Inferior parietal cortex (tissue), 1 donor: Measurements from ENCODE around the gene VCL.
A peak's percentile ranks its signal among the peaks of the same experiment; 100 is the strongest.
"Not testable (repeated sequence)": the region's sequence is repeated elsewhere in the genome, so short reads cannot be mapped to it uniquely, and the experiment has no call there.

ENCODE experiments used
- DNase-seq: peaks from one replicate; pipeline ENCODE4 v3.0.0-alpha.2; 2016; ENCODE audit errors: extremely low spot score

VCL gene

DNA sequence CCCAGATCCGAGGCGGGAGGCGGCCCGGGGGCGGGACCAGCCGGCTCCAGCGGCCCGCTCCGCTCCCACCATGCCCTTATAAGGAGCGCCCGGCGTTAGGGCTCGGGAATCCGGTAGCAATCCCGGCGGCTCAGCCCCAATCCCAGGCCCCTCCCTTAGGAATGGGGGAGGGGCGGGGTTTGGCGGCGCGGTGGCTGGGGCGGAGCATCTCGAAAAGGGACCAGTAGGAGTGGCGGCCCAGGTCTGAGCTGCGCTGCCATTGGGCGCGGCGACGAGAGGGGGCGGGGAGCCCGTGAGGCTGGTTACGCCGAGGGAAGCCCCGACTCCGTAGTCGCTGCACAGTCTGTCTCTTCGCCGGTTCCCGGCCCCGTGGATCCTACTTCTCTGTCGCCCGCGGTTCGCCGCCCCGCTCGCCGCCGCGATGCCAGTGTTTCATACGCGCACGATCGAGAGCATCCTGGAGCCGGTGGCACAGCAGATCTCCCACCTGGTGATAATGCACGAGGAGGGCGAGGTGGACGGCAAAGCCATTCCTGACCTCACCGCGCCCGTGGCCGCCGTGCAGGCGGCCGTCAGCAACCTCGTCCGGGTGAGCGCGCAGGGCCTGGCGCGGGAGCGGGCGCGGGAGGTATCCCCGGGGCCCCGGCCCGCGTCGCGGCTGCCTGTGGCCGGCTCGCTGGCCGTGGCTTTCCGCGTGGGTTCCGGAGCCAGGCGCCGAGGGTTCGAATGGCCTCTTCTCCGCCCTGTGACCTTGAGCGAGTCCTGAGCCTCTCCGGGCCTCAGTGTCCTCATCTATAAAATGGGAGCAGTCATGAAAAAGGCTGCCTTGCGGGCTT is at the start of gene VCL:
Gene VCL, plus strand, starts transcription at position 330 of the 836 bp plus-strand sequence. Its CDS starts 92 bp downstream, at position 422.
- DNase-seq = peak; percentile 94

DNA sequence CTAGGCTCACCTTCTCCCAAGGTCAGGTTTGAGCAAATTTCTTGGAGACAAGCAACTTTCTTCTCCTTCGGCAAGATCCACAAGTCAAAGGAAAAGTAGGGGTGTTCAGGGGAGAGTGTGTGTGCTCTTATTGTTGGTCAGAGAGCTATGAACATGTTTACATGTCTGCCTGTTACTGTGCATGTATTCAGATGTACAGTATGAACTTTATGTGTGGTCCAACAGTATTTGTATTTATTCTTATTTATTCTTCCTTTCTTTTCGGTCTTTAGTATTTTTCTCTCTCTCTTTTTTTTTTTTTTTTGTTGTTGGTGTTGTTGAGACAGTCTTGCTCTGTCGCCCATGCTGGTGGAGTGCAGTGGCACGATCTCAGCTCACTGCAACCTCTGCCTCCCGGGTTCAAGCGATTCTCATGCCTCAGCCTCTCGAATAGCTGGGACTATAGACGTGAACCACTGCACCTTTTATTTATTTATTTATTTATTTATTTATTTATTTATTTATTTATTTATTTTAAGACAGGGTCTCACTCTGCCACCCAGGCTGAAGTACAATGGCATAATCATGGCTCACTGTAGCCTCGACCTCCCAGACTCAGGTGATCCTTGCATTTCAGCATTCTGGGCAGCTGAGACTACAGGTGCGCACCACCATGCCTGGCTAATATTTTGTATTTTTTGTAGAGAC is 48.8 kb upstream of the VCL start:
- no peak for DNase-seq

DNA sequence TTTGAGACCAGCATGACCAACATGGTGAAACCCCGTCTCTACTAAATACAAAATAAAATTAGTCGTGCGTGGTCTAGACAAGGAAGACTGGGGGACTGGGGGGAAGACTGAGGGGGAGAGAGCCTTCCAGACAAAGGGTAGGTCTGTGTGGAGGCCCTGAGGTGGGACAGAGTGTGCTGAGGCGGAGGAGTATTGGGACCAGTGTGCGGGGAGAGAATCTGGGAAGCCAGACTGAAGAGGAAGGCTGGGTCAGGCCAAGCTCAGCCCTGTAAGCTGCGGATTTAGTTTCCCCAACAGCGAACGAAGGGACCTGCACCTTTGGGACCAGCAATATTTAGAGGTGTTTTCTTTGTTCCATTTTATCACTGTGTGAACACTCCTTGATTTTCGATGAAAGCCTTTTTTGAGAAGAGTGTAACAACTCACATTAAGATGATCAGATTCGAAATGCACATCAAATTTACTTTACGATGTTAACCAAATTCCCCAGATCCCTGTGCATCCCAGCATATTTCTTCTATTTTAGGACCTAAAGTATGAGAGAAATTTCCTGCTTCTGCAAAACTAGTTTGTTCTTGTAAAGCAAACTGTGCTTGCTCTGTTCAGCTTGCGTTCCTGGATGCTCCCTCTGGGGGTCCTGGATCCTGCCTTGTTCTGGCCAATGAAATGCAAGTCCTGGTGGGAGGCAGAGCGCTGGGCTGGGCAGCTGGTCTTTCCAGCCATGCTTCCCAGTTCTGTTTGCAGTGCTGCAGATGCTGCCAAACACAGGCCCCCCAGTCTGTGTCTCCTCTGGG is 47.6 kb upstream of the VCL start:
- no peak for DNase-seq

DNA sequence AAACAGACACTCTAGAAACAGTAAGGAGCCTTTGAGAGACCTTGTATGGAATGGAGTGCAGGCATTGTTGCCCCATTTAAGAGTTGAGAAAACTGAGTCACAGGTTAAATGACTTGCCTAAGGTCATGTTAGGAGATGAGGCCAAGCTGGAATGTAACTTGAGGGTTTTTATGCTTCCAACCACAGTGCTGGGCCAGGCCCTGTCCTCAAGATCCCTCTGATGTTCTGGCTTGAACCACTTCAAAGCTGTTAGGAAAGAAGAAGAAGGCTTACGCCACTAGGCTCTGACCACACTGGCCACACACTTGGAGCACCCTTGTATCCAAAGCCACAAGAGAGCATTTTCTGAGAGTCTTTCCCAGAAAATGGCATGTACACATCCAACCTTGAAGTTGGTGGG is 44.3 kb upstream of the VCL start:
- no peak for DNase-seq

DNA sequence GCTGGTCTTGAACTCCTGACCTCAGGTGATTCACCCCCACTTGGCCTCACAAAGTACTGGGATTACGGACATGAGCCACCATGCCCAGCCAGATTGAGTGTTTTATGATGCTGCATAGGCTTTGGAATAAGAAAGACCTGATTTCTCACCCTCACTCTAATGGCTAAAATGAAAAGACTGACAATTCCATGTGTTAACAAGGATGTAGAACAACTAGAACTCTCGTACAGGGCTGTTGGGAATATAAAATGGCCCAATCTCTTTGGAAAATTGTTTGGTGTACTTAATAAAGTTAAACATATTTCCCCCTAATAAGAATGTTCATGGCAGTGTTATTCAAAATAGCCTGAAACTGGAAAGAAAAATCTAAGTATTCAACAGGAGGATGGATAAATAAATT is 43.2 kb upstream of the VCL start:
- no peak for DNase-seq

DNA sequence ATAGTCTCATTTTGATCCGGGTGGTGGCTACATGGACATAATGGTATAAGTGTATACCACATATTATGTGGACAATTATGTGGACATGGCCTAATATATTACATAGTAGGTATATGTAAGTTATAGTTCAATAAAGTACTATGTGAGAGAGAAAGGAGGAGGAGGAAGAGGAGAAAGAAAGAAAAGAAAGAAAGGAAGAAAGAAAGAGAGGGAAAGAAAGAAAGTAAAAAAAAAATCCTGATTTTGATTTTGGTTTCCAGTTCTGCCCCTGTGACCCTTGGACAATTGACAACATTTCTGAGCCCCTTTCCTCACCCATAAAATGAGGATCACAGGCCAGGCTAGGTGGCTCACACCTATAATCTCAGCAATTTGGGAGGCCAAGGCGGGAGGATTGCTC is 42.2 kb upstream of the VCL start:
- no peak for DNase-seq

DNA sequence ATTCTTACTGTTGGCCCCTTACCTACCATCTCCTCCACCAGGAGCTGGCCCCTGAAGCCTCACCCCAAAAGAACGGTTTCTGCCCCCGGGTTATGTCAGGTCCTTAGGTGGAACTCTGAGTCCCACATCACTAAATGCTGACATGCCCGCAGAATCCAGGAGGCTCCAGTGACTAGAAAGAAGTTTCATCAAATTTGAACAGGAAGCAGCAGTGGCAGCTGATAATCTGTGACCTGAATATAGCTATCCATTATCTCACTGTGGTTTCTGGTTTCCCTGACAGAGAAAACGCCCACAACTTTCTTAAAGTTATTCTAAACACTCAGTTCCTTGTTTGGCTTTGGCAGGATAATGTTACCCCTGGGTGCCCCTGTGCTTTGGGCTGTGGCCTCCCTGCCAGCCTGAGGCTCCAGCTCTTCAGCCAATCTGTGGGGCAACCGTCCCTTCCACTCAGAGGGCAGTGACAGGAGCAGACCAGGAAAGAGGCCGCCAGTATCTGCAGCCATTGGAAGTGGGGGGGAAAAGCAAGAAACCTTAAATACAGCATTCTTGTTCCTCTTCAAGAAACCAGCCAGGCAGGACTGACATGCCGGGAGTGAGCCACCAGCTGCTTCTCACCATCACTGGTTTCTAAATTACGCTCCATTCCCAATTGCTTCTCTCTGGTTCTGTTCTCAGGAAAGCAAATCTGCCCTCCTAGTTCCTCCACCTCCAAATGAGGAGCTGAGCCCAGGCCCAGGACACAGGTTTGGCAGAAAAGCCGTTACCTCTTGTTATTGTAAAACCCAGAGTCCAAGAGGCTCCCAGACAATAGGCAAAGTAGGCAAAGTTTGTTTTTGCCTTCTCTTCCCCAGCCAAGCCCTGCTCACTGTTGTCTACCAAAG is 41.2 kb upstream of the VCL start:
- DNase-seq = peak; percentile 35

DNA sequence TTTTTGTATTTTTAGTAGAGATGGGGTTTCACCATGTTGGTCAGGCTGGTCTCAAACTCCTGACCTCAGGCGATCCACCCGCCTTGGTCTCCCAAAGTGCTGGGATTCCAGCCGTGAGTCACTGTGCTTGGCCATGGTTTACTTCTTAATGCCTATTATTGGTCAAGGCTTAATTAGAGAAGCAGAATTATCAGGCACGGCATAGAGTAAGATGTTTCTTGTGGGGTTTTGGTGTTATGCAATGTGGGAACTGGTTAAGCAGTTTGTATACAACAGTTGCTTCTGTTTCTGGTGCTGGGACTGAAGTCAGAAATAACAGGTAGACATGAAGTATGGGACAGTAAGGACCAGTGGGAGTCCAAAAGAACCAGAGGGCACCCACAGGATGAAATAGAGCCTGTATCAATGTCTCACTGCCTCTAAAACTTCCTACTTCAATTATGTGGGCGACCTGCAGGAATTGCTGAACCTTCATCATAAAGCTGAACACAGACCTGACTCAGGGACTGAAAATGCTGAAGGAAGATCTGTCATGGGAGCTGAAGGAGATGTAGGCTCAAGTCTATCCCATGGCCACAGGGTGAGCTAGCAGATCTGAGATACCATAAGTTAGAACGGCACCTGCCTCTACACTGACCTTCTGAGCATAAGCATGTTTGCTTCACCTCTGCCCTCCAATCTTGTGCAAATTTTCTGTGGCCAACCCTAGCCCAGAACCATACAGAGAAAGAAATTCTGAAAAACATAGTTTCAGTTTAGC is 38.3 kb upstream of the VCL start:
- no peak for DNase-seq

DNA sequence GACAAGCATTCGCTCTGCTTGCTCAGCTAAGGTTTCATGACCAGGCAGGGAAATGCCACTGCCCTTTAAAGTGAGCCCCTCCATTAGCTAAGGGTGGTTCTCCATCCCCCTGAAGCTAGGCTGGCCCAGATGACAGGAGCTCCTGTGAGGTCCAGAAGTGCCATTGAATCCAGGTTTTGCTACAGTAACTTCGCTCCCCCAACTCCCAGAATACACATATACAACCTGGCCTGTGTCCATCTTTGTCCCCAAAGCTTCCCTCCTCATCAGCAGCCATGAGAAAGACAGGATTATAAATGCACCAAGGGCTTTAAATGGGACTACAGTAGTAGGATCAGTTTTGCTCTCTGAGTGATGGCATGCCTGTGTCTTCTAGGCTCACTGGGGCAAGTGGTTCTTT is 35.5 kb upstream of the VCL start:
- no peak for DNase-seq

DNA sequence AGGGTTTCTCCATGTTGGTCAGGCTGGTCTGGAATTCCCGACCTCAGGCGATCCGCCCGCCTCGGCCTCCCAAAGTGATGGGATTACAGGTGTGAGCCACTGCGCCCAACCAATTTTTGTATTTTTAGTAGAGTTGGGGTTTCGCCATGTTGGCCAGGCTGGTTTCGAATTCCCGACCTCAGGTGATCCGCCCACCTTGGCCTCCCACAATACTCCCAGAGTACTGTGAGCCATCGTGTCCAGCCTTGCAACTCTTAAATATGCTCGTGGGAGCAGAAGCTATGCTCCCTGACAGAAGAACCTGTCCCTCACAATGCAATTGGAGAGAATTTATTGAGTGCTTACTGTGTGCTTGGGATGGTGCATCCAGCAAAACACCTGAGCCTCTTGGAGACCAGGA is 34.4 kb upstream of the VCL start:
- DNase-seq = not testable (repeated sequence)

DNA sequence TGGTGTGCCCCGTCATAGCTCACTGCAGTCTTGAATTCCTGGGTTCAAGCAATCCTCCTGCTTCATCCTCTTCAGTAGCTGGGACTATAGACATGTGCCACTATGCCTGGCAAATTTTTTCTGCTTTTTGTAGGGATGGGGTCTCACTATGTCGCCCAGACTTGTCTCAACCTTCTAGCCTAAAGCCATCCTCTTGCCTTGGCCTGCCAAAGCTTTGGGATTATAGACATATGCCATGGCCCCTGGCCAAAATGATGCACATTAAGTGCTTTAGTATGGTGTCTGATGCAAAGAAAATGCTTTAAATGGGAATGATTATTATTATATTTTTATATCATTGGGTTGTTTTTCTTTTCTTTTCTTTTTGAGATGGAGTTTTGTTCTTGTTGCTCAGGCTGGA is 33.2 kb upstream of the VCL start:
- DNase-seq = no peak

DNA sequence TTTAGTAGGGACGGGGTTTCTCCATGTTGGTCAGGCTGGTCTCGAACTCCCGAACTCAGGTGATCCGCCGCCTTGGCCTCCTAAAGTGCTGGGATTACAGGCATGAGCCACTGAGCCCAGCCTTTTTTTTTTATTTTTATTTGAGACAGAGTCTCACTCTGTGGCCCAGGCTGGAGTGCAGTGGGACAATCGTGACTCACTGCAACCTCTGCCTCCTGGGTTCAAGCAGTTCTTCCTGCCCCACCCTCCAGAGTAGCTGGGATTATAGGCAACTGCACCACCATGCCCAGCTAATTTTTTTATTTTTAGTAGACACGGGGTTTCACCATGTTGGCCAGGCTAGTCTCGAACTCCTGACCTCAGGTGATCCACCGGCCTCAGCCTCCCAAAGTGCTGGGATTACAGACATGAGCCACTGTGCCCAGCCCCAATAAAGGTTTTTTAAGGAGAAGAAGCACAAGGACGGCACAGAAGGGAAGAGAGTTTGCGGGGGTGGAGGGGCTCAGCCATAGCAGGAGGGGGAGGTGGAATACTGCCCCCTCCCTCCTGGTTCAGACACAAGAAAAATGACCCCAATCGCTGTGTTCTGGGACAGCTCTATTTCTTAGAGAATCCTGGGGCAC is 32.5 kb upstream of the VCL start:
- not testable (repeated sequence) for DNase-seq

DNA sequence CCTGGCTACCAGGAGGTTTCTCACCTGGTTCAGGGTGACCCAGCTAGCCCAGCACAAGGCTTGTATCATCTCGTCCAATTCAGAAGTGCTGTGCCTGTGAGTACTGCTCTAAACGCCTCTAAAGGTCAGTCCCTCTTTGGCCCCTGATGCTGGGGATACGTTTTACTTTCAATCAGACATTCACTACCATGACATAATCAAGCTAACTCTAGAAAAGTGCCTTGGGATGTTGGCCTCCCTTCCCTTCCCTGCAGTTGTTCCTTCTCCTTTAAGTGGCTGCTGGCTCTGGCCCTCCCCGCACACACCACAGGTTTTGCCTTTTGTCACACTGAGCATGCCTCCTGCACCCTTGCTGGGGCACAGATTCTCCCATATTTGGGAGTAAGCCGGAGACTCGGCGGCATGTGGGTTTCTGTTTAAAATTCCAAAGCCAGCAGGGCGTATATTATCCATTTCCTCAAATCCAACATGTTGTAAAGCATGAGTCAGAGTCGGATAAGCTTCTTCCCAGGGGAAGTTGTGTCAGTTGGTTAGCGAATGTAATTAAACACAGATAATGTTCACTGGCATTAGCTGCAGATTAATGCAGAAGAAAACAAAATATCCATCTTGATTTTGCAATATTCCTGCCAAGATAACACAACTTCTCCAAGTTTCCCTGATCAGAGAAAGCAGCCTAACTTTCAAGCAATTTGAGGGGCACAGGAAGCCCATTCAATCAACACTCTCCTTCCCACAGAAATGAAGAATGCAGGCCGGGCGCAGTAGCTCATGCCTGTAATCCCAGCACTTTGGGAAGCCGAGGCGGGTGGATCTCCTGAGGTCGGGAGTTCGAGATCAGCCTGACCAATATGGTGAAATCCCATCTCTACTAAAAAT is 31.8 kb upstream of the VCL start:
- DNase-seq = no peak

DNA sequence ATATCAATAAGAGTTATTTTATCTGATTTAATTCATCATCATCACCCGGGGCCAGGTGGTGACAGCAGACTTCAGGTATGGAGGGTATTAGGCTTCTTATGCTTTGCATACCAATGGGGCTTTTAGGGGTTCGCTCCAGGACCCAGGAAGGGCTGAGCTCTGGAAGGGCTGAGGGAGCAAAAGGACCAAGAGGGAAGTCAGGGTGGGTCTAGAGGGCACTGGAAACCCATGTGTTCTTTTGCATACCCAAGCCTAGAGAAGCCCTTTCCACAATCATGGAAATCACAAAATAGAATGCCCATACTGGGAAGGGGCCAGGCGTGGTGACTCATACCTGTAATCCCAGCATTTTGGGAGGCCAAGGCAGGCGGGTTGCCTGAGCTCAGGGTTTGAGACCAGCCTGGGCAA is 30.9 kb upstream of the VCL start:
- no peak for DNase-seq

DNA sequence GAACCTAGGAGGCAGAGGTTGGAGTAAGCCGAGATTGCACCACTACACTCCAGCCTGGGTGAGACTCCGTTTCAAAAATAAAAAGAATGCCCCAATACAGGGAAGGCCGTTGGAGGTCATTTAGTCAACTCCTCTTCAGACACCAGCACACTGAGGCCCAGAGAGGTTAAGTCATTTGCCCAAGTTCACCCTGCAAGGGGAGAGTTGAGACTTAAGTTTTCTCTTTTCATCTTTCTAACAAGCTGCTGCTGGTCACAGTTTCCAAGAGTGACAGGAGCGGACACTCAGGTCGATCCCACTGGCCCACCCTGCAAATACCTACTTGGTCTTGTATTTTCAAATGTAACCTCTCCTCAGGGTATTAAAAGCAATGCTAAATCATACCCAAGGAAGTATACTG is 30.4 kb upstream of the VCL start:
- no peak for DNase-seq

DNA sequence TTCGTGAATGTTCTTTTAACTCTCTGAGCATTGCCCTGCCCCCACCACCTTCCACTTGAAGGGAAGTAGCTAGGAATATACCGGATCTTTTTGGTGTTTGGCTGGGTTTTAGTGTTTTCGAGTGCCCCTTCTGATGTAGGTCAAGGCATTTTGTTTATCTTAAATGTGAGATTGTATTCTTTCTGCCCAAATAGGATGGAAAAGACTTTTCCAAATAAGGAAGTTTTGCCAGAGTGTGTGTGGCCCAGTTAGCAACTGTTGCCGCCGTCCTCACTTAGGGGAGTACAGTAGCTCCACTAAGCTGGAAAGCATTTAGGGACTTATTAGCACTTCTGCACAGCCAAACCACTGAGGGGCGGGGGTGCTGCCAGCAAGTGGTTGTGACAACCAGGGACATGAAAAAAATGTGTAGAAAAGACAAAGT is 29.8 kb upstream of the VCL start:
- no peak for DNase-seq

DNA sequence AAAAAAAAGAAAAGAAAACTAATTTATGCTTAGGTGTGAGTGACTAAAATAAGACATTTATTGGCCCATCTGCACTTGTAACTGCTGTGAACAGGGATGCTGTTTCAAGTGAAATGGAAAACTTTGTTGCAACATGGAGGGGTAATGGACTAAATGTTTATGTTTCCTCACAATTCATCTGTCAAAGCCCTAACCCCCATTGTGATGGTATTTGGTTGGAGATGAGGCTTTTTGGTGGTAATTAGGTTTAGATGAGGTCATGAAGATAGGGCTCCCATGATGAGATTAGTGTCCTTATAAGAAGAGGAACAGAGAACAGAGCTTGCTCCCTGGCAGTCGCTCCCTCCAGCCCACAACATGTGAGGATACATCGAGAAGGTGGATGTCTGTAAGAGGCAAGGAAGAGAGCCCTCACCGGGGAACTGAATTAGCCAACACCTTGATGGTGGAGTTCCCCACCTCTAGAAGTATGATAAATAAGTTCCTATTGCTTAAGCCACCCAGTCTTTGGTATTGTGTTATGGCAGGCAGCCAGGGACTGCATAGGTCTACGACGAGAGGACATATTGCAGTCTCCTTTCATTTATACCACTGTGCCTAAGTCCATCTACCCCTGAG is 28.6 kb upstream of the VCL start:
- DNase-seq = no peak

DNA sequence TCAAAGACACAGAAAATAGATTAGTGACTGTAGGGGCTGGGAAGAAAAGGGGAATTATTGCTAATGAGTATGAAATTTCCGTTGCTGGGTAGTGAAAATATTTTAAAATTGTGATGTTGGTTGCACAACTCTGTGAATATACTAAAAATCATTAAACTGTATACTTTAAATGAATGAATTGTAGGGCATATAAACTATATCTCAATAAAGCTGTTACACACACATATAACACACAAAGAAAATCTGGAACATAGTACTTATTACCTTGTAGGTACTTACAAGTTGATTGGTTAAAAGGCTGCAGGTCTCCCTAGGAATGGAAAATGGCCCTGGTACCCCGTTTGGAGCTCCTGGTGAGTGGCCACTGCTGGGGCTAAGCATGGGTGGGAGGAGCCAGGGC is 27.1 kb upstream of the VCL start:
- no peak for DNase-seq
